Activated CD4-positive, alpha-beta T cell treated with anti-CD3 and anti-CD28 coated beads for 24 hours (primary cell): ENCODE data around the gene TMEM108.

Experiments used
- DNase-seq, 2 donors: peaks; one replicate each; pipeline ENCODE4 v3.0.0-alpha.2; 2020; ENCODE audit warnings: low read depth in 2 of 2

The TMEM108 gene

DNA sequence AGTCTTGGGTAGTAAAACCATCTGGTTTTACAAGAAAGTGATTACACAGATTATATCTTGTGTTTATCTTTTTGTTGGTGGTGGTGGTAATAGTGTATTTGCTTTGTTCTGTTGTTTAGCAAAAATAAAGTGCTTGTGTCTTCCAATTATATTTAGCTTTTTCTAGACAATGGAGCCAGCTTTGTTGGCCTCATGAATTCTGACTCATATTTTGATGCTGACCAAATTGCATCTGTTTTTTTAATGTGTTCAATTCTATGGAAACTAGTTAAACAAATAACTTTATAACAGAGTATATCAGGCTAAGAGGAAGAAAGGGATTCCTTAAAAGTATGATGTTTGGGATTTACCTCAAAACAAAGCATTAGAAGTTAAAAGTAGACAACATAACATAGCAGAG is 292.3 kb downstream of the TMEM108 start:
- DNase-seq = no peak

DNA sequence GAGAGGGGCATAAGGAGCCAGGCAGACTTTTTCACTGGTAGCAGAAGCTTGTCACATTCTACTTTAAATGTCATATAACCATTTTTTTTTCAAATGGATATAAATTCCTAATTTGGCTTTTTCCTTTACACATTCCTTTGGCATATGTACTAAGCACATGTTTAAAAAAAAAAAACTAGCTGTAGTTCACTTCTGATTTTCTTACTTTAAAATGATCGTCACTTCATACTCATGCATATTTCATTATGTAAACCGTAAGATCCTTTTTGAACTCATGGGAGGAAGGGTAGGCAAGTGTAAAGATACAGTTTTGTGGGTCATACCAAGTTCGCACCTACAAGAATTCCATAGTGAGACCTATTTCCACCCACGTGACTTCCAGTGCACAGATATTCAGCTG is 316.5 kb downstream of the TMEM108 start:
- no peak for DNase-seq

DNA sequence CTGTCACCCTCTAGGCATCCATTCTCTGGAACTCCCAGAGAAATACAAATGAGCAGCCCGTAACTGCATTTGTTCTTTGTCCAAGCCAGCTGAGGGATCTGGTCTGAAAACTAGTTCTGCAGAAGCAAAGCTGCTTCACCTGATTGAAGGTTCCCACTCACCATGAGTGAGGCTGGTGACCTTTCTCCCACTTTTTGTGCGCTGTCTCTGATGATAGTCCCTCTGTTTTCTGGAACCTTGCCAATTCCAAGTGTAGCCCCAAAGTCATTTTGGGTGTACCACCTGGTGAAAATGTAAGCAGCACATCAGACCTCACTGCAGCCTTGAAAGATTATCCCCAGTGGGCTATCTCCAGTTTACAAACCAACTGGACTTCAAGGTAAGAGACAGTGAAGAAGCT is 322.3 kb downstream of the TMEM108 start:
- DNase-seq = no peak

DNA sequence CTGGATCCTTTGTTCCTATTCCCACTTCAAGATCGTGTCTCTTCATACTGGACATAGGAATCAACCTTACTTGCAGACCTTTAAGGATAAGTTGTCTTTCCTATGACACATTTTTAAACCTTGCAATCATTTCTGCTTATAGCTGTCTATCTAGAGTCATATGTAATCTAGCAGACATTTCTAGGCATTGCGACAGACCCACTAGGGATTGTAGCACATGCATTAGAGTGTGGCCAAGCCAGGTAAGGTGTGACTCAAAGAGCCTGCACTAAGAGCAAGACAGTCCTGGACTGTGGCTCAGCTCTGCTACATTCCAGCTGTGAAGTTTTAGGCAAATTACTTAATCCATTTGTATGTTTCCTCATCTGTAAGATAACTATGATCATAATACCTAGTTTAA is 322.8 kb downstream of the TMEM108 start:
- no peak for DNase-seq

DNA sequence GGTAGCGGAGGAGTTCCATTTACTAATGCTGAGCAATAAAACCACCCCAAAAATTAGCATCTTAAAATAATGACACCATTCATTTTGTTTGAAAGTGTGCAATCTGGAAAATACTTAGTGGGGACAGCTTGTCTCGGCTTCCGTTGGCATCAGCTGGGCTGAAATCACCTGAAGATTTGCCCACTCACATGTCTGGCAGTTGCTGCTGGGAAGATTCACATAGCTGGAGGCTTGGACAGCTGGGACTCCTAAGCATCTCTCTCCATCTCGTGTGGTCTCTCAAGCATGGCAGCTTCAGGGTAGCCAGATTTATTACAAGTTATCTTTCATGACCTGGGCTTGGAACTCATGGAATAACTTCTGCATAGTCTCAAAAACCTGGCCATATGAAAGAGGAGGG is 323.2 kb downstream of the TMEM108 start:
- no peak for DNase-seq

DNA sequence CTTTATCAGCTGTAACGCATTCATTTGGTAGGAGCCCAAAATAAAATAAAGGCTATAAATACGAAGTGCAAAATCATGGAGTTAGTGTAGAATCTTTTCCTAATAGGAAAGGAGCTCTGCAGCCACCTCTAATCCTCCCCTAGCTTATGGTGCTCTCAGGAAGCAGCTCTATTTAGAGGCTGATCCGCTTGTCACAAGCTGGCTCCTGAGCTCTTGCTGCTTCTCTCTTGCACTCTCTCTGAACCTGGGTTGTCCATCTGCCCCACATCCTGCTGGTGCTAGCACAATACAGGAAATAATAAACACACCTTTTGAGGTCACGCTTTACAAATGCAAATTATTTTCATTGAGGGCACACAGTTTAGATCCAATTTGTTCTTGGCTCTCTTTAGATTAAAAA is 324.3 kb downstream of the TMEM108 start:
- no peak for DNase-seq

DNA sequence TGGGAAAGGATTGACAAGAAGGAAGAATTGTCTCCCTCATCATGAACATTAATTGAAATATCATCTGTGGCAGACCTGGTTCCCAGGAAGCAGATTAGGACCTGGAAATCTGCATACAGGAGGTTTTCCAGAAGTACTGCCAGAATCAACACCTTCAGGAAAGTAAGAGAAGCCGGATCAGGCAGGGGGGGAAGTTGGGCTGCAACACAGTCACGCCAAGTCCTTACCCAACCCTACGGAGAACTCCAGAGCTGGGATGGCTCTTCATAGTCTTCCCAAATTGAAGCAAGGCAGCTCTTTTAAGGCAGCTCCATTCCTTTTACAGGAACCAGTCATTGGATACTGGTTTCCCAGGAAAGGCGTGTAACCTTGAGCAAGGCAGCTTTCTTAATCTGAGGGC is 326.5 kb downstream of the TMEM108 start:
- DNase-seq = no peak

DNA sequence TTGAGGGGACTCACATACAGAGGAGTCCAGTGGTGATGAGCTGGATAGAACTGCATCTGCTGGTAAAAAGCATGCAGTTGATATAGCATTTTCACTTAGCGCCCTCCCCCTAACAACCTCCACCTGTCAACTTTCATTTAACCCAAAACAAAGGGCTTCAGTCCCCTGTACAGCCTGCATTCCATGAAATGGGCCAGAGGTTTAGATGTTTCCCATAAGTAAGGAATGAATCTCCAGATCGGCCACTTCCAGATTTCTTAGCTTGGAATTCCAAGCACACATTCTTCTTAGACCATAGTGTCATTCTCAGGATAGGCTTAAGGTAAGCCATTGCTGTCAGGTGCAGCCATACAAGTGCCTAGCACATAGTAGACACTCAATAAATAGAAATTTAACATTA is 328.7 kb downstream of the TMEM108 start:
- DNase-seq = no peak

DNA sequence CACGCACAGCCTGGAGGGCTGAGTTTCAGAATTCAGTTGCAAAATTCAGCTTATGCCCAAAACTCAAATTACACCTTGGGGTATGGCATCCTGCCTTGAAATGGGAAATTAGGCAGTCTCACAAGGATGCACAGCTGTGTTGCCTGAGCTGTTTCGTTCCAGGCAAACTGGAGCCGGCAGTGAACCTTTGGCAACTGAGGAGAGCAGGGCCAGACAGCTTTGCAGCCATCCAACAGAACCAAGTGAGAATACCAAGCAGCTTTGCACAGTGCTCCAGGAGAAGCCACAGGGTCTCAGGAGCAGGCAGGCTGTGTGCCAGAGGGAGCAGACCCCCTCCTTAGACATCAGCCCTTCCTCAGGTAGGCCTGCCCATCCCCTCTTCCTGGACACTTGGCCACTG is 329.2 kb downstream of the TMEM108 start:
- no peak for DNase-seq

DNA sequence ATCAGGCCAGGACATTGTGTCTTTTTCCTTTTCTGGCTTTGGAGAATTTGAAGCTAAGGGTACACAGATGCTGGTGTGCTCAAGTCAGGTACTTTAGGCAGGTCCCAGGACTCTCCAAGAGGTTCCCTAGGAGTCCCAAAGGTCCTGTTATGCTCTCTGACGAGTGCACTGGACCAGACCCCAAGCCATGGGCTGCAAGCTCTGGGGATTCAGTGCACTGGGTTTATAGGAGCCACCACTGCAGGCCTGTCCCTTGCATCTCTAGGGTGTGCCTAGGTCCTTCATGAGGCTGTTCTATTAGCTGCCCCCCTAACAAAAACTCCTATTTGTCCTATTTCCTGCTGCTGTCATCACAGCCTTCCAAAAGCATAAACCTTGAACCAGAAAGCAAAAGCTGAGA is 329.8 kb downstream of the TMEM108 start:
- no peak for DNase-seq

DNA sequence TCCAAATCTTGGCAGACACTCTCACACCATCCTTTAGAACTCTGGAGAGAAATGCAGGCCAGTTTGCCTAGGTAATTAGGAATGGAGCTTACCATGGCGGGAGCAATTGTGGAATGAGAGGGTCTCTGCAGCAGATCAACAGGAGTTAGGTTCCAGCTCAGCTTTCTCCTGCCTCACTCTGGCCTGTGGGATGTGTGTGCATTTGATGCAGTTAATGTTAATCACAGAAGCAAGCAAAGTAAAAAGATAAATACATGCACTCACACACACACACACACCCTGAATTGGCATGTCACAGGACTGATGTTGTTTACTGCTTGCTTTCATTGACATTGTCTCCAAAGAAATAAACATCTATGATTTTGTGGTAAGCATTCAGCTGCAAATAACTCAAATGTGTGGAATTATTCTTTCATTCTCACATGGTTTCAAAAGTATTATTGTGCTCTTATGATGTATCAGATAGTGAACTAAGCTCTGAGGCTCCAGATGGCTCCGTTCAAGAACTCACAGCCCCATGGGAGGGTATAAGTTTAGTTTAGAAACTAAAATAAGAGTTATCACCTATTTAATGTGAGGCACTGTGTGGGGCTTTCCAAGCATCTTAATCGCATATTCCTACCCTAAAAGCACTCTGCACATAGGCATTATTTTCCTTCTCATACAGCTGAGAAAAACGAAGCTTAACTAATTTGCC is 330.3 kb downstream of the TMEM108 start:
- DNase-seq = no peak

DNA sequence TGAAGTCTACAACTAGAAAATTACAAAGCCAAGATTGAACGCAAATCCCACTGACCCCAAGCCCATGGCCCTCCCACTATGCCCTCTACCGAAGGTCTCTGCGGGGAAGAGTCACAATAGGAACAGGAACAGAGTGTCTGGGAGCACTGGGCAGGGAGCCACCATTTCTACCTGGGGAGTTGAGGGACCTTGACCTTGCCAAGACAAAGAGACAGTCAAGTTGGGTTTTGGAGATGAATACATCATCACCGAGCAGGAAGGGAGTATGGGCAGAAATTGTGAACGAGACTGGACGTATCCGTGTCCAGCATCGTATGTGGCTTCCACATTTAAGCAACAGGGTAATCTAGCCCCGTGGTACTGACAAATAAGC is 330.9 kb downstream of the TMEM108 start:
- no peak for DNase-seq

DNA sequence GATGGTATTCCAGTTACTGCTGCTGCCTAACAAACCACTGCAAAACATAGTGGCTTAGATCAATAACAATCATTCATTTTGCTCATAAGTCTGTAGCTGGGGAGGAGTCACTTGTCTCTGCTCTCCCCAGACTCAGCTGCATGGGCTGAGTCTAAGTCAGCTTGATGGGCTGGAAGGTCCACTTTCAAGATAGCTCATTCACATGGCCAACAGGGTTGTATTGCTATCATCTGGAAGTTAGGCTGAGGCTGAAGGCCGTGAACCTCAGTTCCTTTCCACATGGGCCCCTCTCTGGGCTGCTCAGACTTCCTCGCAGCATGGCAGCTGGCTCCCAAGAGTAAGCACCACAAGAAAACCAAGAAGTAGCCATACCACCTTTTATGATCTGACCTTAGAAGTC is 333.0 kb downstream of the TMEM108 start:
- DNase-seq = no peak

DNA sequence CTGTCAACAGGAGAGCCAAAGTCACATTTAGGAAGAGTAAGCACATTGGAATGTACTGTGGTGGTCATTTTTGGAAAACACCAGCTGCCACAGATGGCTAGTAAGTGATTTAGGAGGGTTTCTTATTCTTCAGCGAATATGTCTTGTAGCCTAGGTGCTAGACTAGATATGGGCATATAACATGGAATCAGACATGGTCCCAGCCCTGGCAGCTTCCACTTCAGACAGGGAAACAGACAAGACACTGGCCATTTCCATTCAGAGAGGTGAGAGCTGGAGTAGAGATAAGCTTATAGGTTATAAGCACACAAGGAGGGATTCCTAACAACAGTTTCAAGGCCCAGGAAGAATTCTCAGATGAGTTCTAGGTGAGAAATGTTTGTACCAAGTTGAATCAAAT is 333.5 kb downstream of the TMEM108 start:
- no peak for DNase-seq

DNA sequence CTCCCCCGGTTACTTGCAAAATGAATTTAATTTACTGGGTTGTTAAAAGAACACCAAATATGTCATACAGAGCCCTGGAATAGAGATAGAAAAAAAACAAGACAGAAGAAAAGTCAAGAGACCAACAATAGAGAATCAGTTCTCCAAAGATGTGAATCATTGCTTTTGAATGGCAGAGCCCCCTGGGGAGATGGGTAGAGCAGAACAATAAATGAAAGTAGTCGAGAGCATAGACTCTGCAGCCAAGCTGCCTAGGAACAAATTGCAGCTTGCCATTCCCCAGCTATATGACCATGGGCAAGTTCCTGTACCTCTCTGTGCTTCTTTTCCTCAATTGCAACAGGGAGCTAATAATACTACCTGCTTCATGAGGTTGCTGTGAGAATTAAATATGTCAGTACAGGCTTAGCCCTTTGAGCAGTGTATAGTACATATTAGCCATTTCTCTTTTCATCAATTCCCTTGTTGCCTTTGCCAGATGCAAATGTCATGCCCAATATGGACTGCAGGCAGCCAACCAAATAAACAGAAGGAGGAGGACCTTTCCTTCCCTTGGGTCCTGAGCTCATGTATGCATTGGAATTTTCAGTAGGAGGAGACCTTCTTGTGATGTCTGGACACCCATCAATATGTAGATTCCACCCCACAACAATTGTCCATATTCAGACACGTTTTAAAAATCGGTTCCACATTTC is 336.7 kb downstream of the TMEM108 start:
- DNase-seq = no peak

DNA sequence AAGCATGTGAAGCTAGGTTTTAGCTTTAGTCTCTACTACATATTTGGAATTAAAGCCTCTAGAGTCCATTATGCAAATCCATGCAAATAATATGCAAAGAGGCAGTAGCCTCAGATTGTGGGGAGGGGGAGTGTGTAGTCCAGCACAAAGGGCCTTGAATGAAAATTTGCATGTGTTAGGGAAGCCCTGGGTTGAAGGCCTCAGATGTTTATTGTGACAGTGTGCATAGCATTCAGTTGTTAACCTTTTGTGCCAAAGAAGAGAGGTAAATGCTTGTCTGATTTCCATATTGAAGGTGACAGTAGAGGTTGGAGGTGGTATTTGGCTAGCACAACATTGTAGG is 337.2 kb downstream of the TMEM108 start:
- no peak for DNase-seq

DNA sequence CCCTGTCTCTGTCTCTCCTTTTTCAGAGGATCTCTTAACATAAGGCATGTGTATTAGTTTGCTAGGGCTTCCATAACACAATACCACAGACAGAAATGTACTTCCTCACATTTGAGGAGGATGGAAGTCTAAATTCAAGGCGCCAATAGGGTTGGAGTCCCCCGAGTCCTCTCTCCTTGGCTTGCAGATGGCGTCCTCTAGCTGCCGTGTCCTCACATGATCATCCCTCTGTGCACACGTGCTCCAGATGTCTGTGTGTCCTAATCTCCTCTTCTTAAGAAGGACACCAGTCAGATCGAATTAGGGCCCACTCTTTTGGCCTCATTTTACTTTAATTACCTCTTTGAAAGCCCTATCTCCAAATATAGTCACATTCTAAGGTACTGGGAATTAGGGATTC is 338.6 kb downstream of the TMEM108 start:
- DNase-seq = no peak

DNA sequence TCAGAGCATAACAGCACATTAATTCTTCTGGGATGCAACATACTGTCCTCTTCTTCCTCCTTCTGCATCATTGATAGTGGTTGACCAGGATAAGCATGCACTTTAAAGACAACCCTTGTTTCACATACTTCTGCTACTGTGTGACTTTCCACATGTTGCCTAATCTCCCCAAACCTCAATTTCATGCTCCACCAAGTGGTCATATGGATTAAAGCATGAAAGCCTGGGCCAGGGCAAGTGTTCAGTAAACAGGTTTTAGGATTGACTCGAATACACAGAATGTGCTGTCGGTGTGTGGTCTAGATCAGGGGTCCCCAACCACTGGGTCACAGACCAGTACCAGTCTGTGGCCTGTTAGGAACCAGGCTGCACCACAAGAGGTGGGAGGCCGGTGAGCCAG is 339.2 kb downstream of the TMEM108 start:
- no peak for DNase-seq

DNA sequence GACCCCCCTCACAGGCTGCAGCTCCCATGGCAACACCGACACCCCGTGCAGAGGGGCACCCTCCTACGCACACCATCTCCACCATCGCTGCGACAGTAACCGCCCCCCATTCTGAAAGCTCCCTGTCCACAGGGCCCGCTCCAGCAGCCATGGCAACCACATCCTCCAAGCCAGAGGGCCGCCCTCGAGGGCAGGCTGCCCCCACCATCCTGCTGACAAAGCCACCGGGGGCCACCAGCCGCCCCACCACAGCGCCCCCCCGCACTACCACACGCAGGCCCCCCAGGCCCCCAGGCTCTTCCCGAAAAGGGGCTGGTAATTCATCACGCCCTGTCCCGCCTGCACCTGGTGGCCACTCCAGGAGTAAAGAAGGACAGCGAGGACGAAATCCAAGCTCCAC is 341.7 kb downstream of the TMEM108 start:
- DNase-seq = no peak

DNA sequence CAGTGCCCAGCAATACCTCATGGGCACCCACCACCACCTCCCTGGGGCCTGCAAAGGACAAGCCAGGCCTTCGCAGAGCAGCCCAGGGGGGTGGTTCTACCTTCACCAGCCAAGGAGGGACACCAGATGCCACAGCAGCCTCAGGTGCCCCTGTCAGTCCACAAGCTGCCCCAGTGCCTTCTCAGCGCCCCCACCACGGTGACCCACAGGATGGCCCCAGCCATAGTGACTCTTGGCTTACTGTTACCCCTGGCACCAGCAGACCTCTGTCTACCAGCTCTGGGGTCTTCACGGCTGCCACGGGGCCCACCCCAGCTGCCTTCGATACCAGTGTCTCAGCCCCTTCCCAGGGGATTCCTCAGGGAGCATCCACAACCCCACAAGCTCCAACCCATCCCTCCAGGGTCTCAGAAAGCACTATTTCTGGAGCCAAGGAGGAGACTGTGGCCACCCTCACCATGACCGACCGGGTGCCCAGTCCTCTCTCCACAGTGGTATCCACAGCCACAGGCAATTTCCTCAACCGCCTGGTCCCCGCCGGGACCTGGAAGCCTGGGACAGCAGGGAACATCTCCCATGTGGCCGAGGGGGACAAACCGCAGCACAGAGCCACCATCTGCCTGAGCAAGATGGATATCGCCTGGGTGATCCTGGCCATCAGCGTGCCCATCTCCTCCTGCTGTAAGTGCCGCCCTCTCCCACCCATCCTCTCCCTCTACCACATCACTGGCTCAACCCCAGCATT is 342.5 kb downstream of the TMEM108 start:
- DNase-seq = no peak

DNA sequence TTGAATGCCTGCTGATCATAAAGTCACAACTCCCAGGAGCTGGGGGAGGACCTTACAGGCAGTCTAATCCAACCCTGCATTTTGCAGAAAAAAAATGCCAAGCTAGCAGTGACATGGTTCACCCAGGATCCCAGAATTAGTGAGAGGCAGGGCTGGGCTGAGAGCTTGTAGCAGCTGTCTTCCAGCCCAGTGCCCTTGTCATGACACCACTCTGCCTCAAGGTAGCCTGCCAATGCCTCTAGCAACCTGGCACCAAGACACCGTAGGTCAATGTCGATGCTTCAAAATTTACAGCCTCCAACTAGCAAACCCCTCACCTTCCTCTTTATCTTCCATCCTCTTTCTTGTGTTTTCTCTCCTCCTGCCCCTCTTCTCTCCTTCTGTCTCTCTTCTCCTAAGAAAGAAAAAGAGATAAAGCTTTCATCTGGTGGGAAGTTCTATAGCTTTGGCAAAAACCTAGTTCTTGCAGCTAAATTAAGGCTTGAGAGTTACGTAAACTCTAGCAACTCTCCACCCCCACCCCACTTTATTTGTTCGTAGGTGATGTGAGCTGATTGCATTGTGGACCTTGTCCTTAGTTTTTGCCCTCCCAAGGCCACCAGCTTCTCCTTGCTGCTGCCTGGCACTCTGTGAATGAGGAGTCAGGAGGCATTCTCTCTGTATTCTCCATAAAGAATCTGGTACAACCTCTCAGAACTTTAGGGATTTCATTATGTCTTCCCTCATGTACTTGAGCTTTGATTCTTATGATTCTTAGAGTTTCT is 343.3 kb downstream of the TMEM108 start:
- no peak for DNase-seq

DNA sequence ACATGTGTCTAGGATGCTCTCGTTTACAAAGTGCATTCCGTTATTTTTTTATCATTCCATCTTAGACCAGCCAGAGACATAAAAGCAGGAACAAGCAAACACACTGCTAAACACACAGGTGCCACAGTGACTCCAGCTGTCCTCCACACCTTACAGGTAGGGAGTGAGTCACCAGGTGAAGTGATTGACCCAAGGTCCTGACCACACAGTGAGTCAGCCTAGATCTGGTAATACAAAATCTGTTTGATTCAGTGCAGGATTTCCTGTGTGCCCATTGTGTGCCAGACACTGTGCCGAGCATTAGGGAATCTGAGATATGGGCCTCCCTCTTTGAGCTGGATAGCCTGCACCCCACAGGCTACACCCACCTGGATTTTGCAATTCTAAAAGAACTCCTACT is 345.0 kb downstream of the TMEM108 start:
- no peak for DNase-seq

DNA sequence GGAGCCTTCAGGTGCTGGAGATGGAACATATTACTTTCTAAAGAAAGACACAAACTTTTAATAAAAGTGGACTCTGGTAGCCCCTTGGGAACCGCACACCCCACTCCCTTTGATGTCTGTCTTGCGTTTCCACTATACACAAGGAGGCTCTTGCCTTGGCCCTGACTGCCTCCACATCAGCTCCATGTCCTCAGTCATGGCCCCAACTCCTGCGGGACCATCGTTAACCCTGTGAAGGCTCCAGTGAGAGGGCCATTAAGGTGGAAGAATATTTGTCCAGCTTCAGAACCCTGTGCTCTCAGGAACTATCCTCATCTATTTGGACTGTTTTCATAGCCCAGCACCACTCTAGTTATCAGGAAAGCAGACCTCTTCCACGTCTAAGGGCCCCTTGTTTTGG is 345.6 kb downstream of the TMEM108 start:
- DNase-seq = no peak
